ENCODE data around the gene PERM1.

PERM1 gene

GRCh38 chr1:975896-976683 lies 5.8 kb downstream of the PERM1 start:
- FAIRE-seq = peak; percentile 31

GRCh38 chr1:975365-975764 lies 6.5 kb downstream of the PERM1 start:
- no peak for FAIRE-seq

GRCh38 chr1:974687-975328 lies 7.1 kb downstream of the PERM1 start:
- FAIRE-seq = no peak

- FAIRE-seq = no peak
Measured at GRCh38 chr1:974293-974640, 7.6 kb downstream of the PERM1 start.

GRCh38 chr1:973459-974292 lies 8.2 kb downstream of the PERM1 start:
- no peak for FAIRE-seq

- FAIRE-seq = no peak
Measured at GRCh38 chr1:972726-973458, 9.0 kb downstream of the PERM1 start.

- FAIRE-seq = no peak
Measured at GRCh38 chr1:971751-972506, 10.0 kb downstream of the PERM1 start.

- FAIRE-seq = no peak
Measured at GRCh38 chr1:970973-971730, 10.7 kb downstream of the PERM1 start.

GRCh38 chr1:970242-970972 lies 11.5 kb downstream of the PERM1 start:
- no peak for FAIRE-seq

- FAIRE-seq = no peak
Measured at GRCh38 chr1:969260-969855, 12.5 kb downstream of the PERM1 start.

GRCh38 chr1:967466-968343 lies 14.2 kb downstream of the PERM1 start:
- FAIRE-seq = no peak

GRCh38 chr1:966704-967300 lies 15.1 kb downstream of the PERM1 start:
- FAIRE-seq = no peak

GRCh38 chr1:966135-966703 lies 15.7 kb downstream of the PERM1 start, which contains the start of gene PLEKHN1:
Gene PLEKHN1 (plus strand): TSS chr1:966482. CDS start chr1:966532, 50 bp downstream.
- FAIRE-seq = no peak

GRCh38 chr1:965526-966134 lies 16.3 kb downstream of the PERM1 start:
- no peak for FAIRE-seq

- FAIRE-seq = no peak
Measured at GRCh38 chr1:964691-965525, 17.0 kb downstream of the PERM1 start.

- FAIRE-seq = no peak
Measured at GRCh38 chr1:963746-964525, 18.0 kb downstream of the PERM1 start.
